Stimulated activated CD8-positive, alpha-beta memory T cell treated with anti-CD3 and anti-CD28 coated beads, Interleukin-7, amount 100 ng/mL, for 1 hour (primary cell): ENCODE measurements around the gene AGAP5.
"Not testable (repeated sequence)": the region's sequence is repeated elsewhere in the genome, so short reads cannot be mapped to it uniquely, and the experiment has no call there.

ENCODE experiments used
- DNase-seq, 2 donors: peaks; one replicate each; pipeline ENCODE4 v3.0.0-alpha.2; 2020; ENCODE audit warnings: low read depth in 2 of 2

Gene AGAP5

GRCh38 chr10:73697675-73698159 lies at the start of gene AGAP5:
TSS of gene AGAP5 (minus strand) at chr10:73698109. CDS start at chr10:73697755, 354 bp downstream.
- not testable (repeated sequence) for DNase-seq

GRCh38 chr10:73746721-73747120 lies 48.8 kb upstream of the AGAP5 start:
- no peak for DNase-seq

DNA sequence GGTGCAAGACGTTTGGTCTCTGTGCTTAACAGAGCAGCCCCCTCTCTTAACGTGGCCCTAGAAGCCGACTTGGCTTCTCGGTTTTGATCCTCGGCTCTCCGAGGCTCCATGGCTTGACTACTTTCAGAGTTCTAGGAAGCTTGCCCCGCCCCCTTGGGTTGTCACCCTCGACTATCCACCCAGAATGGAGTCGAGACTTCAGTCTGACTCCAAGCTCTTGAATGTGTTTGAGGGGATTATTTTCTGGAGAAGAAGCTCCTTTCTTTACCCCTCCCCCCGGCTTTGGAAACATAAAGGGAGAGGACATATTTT lies 46.7 kb upstream of the AGAP5 start:
- DNase-seq: peak in 1 of 2 donors; percentile 16

DNA sequence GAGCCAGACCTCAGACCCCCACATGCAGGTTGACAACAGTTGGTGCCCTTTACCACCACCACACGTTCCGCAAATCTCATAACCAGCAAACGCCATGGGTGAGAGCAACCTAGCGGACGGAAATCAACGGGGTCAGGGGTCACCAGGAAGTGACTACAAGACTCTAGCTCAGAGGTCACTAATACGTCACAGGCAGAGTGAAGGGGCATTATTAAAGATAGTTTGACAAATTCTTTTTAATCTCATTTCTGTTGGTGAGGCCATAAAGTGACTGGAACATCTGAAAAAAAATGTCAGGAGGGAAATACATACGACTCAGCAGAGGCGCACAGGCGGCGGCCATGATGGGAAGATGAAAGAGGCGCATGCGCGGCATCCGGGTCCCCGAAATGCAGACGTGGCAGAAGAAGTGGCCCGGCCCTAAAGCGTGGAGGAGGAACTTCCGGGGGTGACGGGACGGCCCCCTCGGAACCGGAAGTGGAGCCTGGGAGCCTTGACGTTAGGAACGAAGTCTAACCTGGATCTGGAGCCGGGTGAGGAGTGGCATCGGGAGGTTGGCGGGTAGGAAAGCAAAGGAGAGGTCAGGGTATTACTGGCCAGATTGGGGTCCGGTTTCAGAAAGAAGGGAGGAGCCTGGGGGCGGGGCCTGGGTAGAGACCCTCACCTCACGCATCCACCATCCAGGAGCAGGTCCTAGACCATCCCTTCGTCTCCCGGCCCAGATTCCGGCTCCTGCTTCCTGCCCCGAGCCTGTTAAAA lies 46.2 kb upstream of the AGAP5 start, which contains the start of gene SEC24C:
Gene SEC24C (plus strand): TSS at position 468 of the 759 bp plus-strand sequence. CDS start 2,461 bp downstream, outside the sequence.
- DNase-seq: peak; percentile 89

- DNase-seq: no peak
Measured at GRCh38 chr10:73743327-73743904, 45.5 kb upstream of the AGAP5 start.

GRCh38 chr10:73742454-73742734 lies 44.5 kb upstream of the AGAP5 start:
- no peak for DNase-seq

DNA sequence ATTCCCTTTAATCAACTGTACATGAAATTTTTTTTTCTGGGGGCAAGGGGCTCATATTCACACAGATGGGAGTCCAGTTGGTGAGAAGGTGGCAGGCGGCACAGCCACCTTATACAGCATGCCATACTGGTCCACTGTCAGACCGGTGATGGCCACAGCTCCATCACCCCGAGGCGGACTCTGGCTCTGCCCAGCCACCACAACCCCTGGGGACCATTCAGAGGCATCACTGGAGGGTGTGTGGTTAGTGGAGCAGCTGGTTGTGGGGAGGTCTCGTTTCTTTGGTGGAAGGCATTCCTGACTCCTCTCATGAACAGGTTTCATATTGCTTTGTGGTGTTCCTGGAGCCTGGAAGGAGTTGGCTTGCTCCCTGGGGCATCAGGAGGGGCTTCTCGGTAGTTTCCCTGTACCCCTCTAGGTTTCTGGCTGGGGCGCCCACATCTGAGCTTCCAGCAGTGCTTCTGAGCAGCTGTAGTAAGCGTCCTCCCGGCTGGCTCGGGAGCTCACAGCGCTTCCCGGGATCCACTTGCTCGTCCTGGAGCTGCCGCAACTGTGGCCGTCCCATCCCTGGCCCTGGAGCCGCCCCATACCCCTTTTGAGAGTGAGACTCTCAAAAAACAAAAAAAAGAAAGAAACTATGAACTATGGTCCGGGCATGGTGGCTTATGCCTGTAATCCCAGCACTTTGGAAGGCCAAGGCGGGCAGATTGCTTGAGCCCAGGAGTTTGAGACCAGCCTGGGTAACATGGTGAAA lies 42.8 kb upstream of the AGAP5 start:
- not testable (repeated sequence) for DNase-seq

DNA sequence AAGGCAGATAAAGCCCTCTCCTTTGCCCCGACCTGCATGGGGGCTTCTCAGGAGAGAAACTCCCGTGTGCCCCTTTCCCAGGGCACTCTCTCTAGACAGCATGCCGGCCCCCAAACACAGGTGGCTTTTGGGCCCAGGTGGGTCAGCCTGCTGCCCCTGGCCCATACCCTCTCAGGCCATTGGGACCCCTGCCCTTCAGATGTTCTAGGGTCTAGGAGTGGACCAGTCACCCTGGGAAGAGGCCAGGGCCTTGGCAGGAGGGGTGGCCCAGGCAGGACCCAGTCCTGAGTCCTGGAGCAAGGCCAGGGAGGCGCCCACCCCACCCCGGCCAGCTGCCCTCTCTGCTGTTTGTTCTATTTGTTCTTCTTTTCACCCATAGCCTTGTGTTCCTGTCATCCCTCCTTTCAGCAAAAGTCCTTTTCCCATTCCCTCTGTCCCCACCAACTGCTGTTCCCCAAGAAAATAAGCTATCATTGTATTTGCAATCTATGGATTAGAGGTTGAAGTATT lies 36.9 kb upstream of the AGAP5 start:
- no peak for DNase-seq

DNA sequence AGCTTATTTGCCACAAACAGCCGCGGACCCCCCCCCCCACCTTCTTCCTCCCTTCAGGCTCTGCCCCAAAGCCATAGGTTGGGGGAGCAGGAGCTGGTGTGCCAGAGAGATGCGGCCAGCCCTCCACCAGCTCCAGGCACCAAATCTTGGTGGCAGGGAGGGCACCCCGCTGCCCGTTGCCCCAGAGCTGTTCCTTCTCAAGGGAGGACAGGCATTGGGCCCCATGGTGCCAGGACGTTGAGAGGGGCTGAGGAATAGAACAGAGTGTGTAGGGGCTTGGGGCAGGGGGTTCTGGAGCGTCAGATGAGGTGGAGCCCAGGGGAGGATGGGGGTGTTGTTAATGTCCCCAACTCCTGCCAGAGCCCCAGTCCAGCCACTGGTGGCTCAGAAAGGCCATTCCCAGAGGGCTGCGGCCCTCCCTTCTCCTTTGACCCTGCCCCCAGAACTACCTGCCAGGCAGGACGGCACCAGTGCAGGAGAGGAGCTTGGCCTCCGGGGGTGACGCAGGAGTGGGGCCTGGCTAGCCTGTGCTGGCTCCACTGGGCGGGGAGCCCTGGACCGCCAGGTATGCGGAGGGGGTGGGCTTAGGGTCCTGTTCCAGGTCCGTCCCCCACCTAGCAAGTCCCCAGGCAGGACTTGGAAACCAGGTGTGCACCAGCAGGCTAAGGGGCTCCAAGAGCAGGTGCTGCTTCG lies 36.3 kb upstream of the AGAP5 start:
- no peak for DNase-seq

DNA sequence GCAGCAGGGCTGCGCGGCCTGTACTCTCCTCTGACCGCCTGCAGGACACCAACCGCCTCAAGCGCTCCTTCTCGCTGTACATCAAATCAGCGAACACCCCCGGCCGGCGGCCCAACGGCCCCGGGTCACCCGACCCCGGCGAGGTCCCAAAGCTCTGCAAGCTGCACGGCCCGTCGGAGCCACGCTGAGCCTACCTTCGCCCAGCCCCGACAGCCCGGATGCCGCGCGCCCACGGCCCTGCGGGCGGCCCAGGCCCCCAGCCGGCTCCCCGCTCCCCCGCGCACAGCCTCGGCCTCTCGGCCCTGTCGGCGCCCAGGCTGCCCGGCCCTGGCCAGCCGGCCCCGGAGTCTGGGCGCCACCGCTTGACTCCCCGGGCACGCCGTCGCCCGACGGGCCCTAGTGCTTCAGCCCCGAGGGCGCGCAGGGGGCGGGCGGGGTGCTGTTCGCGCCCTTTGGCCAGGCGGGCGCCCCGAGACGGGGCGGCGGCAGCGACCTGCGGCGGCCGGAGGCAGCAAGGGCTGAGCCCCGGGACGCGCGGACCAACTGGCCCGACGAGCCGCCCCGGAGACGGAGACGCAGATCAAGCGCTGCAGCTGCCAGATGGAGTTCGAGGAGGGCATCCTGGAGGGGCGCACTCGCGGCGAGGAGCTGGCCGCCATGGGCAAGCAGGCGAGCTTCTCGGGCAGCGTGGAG lies 35.2 kb upstream of the AGAP5 start:
- DNase-seq: no peak

GRCh38 chr10:73732426-73732825 lies 34.5 kb upstream of the AGAP5 start:
- DNase-seq: no peak

DNA sequence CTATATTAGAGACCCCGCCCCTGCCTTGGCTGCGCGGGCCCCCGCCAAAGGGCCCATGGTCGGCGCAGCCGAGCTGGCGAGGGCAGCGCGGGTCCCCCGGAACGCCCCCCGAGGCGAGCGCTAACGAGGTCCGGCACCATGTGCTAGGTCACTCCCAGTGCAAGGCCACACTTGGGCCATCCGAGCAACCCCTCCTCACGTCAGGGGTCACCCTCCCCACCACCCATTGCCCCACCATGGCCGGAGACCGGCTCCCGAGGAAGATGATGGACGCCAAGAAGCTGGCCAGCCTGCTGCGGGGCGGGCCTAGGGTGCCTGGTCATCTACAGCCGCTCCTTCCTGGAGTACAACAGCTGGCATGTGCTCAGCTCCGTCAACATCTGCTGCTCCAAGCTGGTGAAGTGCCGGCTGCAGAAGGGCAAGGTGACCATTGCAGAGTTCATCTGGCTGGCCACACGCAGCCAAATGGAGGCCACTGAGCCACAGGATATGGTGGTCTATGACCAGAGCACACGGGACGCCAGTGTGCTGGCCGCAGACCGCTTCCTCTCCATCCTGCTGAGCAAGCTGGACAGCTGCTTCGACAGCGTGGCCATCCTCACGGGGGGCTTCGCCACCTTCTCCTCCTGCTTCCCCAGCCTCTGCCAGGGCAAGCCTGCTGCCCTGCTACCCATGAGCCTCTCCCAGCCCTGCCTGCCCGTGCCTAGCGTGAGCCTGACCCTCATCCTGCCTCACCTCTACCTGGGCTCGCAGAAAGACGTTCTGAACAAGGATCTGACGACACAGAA lies 33.9 kb upstream of the AGAP5 start:
- no peak for DNase-seq

DNA sequence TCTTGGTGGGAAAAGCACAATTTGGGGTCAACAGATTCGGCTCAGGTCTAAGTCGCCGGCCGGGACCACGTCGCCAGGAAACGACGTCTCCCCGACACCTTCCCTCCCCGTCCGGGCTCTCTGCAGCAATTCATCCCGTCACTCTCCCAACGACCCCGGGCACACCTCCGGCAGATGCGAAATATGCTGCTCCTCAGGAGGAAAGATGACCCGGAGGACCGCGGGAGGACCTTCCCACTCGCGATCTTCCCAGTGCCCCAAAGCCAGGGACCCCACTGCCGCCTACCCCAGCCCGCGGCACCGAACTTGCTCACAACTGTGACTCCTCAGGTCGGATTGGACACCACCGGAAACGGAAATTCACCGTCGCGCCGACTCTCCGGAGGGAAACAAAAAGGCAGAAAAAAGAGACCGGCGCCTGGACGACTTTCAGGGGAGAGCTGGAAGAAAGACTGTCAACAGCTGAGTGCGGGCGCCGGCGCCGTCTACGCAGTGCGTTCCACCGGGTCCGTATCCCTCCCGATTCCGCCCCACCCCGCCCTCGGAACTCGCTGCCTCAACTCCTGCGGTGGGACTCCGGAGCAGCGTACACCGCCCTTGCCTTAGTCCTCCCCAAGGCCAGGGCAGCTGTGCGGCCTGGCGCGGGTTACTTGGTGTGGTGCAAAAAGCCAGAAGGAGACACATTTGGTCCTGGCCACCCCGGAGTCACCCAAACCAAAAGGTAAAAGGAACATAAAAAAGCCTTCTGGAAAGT lies 32.4 kb upstream of the AGAP5 start:
- DNase-seq: peak; percentile 83 to 84

DNA sequence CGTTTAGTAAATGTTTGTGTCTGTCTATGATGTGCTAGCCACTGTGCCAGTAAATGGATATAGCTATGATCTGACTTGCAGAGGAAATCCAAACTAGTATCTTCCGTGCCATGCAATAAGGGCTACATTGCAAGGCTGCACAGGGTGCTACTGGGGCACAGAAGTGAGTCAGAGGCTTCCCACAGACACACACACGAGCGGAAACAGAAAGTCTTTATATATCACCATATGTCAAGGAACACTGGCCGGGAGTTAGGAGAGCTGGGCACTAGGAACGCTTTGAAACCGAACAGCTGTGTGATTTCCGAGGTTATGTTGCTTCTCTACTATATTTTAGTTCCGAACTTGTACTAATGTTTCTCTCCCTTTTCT lies 31.9 kb upstream of the AGAP5 start:
- DNase-seq: peak in 1 of 2 donors; percentile 12

DNA sequence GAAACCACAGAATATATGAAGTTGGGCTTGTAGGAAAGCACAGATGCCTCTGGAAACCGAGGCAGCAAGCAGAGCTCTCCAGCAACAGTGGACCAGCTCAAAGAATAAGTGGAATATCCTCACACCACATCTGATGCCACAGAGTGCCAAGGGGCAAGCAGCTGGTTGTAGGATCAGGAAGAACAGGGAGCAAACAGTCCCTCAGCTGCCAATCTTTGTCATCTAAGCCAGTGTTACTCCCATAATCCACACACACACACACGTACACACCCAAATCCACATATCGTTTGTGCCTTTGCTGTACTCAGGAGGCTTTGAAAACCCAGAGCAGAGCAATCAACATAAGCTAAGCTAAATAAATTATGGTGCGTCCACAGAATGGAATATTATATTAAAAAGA lies 25.6 kb upstream of the AGAP5 start:
- no peak for DNase-seq

- not testable (repeated sequence) for DNase-seq
Measured at GRCh38 chr10:73720561-73720960, 22.7 kb upstream of the AGAP5 start.

DNA sequence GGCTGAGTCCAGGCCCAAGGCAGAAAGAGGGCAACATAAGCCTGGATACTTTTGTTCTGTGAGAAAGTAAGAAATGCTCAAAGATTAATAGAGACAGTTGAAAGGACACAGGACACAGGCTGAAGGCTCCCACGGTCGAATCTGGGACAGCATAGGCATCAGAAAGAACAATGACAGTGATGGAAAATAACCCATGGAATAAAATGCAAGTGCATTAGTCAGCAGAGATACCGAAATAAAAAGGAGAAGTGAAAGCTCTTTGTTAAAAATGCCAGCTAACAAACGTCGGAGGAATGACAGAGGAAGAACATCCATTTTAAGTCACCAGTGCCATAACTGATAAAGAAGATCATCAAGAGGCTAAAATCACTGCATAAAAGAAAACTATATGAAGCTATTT lies 19.6 kb upstream of the AGAP5 start:
- DNase-seq: no peak

DNA sequence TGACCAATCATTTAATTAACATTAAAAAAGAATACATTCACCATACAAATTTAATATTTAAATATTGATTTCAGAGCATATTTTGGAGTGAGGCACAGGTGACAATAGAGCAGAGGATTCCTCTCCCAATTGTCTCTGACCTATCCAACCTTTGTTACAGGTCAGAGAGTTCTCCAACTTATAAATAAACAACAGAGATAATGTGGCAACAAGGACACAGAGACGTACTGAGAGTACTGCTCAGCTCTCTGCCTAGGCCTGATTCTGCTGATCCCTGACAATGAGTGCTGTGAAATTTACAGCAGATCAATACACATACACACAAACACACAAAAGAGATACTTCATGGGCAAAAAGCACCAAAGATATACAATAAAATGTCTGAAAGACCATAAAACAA lies 18.3 kb upstream of the AGAP5 start:
- no peak for DNase-seq

DNA sequence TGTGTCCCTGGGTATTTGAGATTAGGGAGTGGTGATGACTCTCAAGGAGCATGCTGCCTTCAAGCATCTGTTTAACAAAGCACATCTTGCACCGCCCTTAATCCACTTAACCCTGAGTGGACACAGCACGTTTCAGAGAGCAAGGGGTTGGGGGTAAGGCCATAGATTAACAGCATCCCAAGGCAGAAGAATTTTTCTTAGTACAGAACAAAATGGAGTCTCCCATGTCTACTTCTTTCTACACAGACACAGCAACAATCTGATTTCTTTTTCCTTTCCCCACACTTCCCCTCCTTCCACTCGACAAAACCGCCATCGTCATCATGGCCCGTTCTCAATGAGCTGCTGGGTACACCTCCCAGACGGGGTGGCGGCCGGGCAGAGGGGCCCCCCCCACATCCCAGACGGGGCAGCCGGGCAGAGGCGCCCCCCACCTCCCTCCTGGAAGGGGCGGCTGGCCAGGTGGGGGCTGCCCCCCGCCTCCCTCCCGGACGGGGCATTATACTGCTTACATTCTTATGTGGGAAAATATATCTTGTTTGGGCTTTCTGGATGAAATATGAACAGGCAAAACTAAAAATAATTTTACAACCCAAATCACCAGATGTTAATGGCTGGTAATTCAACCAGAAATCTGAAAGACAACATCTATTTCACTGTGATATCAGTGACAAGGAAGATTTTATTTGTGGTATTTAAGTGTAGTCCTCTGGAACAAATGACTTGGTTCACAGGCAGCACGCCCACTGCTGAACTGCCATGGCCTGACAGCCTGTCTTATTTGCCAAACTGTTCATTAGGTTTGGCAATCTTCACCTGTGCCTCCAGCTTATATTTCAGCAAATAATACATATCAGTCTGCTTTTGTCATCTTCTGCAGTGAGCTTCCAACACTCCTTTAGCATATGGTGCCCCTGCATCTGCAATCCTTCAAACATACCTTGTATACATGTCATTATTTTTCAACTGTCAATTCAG lies 17.6 kb upstream of the AGAP5 start:
- DNase-seq: not testable (repeated sequence)
